ENCODE measurements around the gene UNC13A. TPM values are rescaled to one million over a fixed set of nuclear protein-coding genes. Genes with fewer than 3 reads are reported as not detected.
A peak's percentile ranks its signal among the peaks of the same experiment; 100 is the strongest.

Gene UNC13A
- total and polyA plus RNA-seq, 2 of the 8 experiments (the other 6 are each of a cell fraction or from before 2014, with no cell fraction given), result 13.1 to 47.6 TPM

- Histone ChIP-seq H2BK15ac (ENCODE audit: low read length) (peak overlapping the region; percentile 97), H2AK5ac (ENCODE audit: low read depth, low read length) (0 out of 2 replicates have a peak overlapping the region, but pooled peaks have one; percentile 97), H3K23me2 (ENCODE audit: low read depth, low read length) (peaks cover 15% of the 10 kb centered on the region), H3K27ac (ENCODE audit: low read depth, low read length) (peak overlapping the region; percentile 79), H3K27me3 (replicated peaks in 1 of 4; ENCODE audit: control insufficient read depth in 3 of 4, extremely low read depth in 1 of 4, insufficient read depth in 3 of 4, low read length in 3 of 4) (no peaks in the 10 kb centered on the region), H3K79me1 (ENCODE audit: low read depth, low read length) (peaks cover 10% of the 10 kb centered on the region), H2BK12ac (ENCODE audit: low read depth, low read length) (peak overlapping the region; percentile 80; the same call in 1 of the 2 replicates), H3K56ac (replicated peaks; ENCODE audit: insufficient read length, low read depth, low read length) (peak overlapping the region; percentile 71), H3K23ac (ENCODE audit: insufficient read length) (no peak overlapping the region), H4K8ac (ENCODE audit: extremely low read depth, insufficient read depth, low read length) (no peak overlapping the region; the same call in 1 of the 2 replicates), H3K36me3 (ENCODE audit: control insufficient read depth in 2 of 4, insufficient read depth in 4 of 4, low read length in 3 of 4) (no peaks in the 10 kb centered on the region), H3K4me2 (ENCODE audit: insufficient read depth in 1 of 2, low read depth in 2 of 2, low read length in 2 of 2) (peak overlapping the region; percentile 90), H2AFZ (ENCODE audit: low read length) (no peak overlapping the region), H4K20me1 (replicated peaks in 1 of 2; ENCODE audit: control insufficient read depth in 1 of 2, insufficient read depth in 2 of 2, low read length in 2 of 2) (peaks cover 4 to 16% of the 10 kb centered on the region in 2 experiments), H2BK120ac (replicated peaks; ENCODE audit: low read depth, low read length) (peak overlapping the region; percentile 35), H3K4me3 (ENCODE audit: extremely low read depth in 1 of 4, insufficient read depth in 2 of 4, low read depth in 3 of 4, low read length in 4 of 4) (peak overlapping the region; percentile 72 to 97 (median 84)), H3K4me1 (replicated peaks in 1 of 4; ENCODE audit: control insufficient read depth in 3 of 4, insufficient read depth in 4 of 4, low read length in 3 of 4) (peaks cover 5 to 15% (median 11%) of the 10 kb centered on the region in 4 experiments), H3K9me3 (ENCODE audit: insufficient read depth in 2 of 2, low read depth in 1 of 2, low read length in 1 of 2) (no peaks in the 10 kb centered on the region), H3K9ac (replicated peaks in 1 of 4; ENCODE audit: extremely low read depth in 1 of 4, low read depth in 3 of 4, low read length in 3 of 4) (peak overlapping the region in 2 of 4 experiments; percentile 8 to 25; a peak in 2 of 7 replicates), H2BK5ac (ENCODE audit: low read depth, low read length) (peak overlapping the region; percentile 99; the same call in 1 of the 2 replicates), H3K79me2 (ENCODE audit: control insufficient read depth in 1 of 2, insufficient read depth in 2 of 2, low read length in 2 of 2) (peaks cover 14 to 40% of the 10 kb centered on the region in 2 experiments), H2BK20ac (ENCODE audit: low read length) (peak overlapping the region; percentile 90; the same call in 1 of the 2 replicates), H4K5ac (ENCODE audit: insufficient read length, low read depth, low read length) (peak overlapping the region; percentile 67), H3K14ac (ENCODE audit: insufficient read length) (no peak overlapping the region), H3K4ac (replicated peaks; ENCODE audit: insufficient read length, low read depth, low read length) (peak overlapping the region; percentile 86), H4K91ac (replicated peaks; ENCODE audit: insufficient read length, low read length) (peak overlapping the region; percentile 92), H3K18ac (ENCODE audit: extremely low read depth, low read length) (peak overlapping the region; percentile 99)
- ChIA-PET POLR2A (ENCODE audit: partially characterized antibody) (interaction anchor here (0.6 to 1.7 kb wide), 6 partner anchors 9 to 200 kb away, joined by 3 to 11 read pairs (median 4); partner anchors contain the start of gene MAP1S), CTCF (ENCODE audit: partially characterized antibody) (interaction anchor here (0.6 to 1.1 kb wide), 3 partner anchors 14 to 33 kb away, joined by 3 to 6 read pairs (median 3); partner anchors contain the start of gene MAP1S)
- 0% methylated on average over 14 of the region's 28 CpGs; no CpG with 5 or more reads in 1 of the 2 experiments for WGBS, 2 experiments (ENCODE audit: extremely low coverage in 1 of 2, insufficient coverage in 1 of 2, insufficient read length in 1 of 2, insufficient replicate concordance in 2 of 2, low coverage in 1 of 2, low lambda C conversion rate in 2 of 2, missing lambda C conversion rate in 1 of 2)
- DNase-seq (ENCODE audit: low read depth in 1 of 2, low spot score in 2 of 2) (peak in 1 of 2 experiments; percentile 85), FAIRE-seq (no peak)
- TF ChIP-seq BACH1 (IDR thresholded peaks at IDR 0.05; ENCODE audit: low read length), result 0 out of 2 replicates have a peak, but pooled peaks have one; percentile 33
- TF ChIP-seq SP2 (IDR thresholded peaks at IDR 0.05; ENCODE audit: low read length), result no peak
- no peak for TF ChIP-seq ASH2L (IDR thresholded peaks at IDR 0.05; ENCODE audit: low read length)
- TF ChIP-seq MAX (IDR thresholded peaks at IDR 0.05), result peak; percentile 43; the same call in 1 of the 2 replicates
- TF ChIP-seq USF2 (IDR thresholded peaks at IDR 0.05; ENCODE audit: low read length), result no peak
- TF ChIP-seq HDAC2 (IDR thresholded peaks at IDR 0.05; ENCODE audit: borderline replicate concordance in 1 of 2, low read depth in 2 of 2, low read length in 2 of 2), result 0 out of 4 replicates have a peak, but pooled peaks of 1 of the 2 experiments have one; percentile 44
- TF ChIP-seq TCF12 (IDR thresholded peaks at IDR 0.05; ENCODE audit: low read depth, low read length), result no peak
- TF ChIP-seq CHD2 (IDR thresholded peaks at IDR 0.05; ENCODE audit: low read length), result no peak
- TF ChIP-seq SP1 (IDR thresholded peaks at IDR 0.05; ENCODE audit: low read depth, low read length), result no peak
These were observed 1.5 kb downstream of the UNC13A start for GRCh38 chr19:17686592-17687024.
